KMS-11 (cell line): Measurements from ENCODE around the gene IL34.
A peak's percentile ranks its signal among the peaks of the same experiment; 100 is the strongest.

ENCODE experiments used
- H2AFZ ChIP-seq: fragments of 200-600 bp; sonication (generic); 2 replicates; pipeline ENCODE4 v1.6.1; 2016; ENCODE audit warnings: antibody characterized with exemption, mixed run types, low read depth
- H3K27ac ChIP-seq: fragments of 200-600 bp; sonication (generic); 2 replicates; pipeline ENCODE4 v1.6.1; 2016; ENCODE audit warnings: mild to moderate bottlenecking, mixed run types
- H3K27me3 ChIP-seq: fragments of 200-600 bp; sonication (generic); 2 replicates; pipeline ENCODE4 v1.6.1; 2017; ENCODE audit warnings: mild to moderate bottlenecking, low read depth, mixed run types, moderate library complexity; ENCODE audit not compliant: insufficient read depth
- H3K36me3 ChIP-seq: fragments of 200-600 bp; sonication (generic); 2 replicates; pipeline ENCODE4 v1.6.1; 2017; ENCODE audit warnings: mild to moderate bottlenecking, mixed run types; ENCODE audit not compliant: insufficient read depth
- H3K4me1 ChIP-seq: fragments of 200-600 bp; sonication (generic); 2 replicates; pipeline ENCODE4 v1.6.1; 2016; ENCODE audit warnings: mild to moderate bottlenecking, low read depth, mixed run types; ENCODE audit not compliant: poor library complexity, severe bottlenecking
- H3K4me2 ChIP-seq: fragments of 200-600 bp; sonication (generic); 2 replicates; pipeline ENCODE4 v1.7.0; 2016; ENCODE audit warnings: mild to moderate bottlenecking, mixed run types
- H3K4me3 ChIP-seq: fragments of 200-600 bp; sonication (generic); IDR thresholded peaks from 2 replicates; pipeline ENCODE4 v1.6.1; 2017; ENCODE audit warnings: low read depth, low read length, mixed read lengths; ENCODE audit not compliant: insufficient read depth
- H3K79me2 ChIP-seq: fragments of 200-600 bp; sonication (generic); 2 replicates; pipeline ENCODE4 v1.6.1; 2016; ENCODE audit warnings: low read depth, mixed run types; ENCODE audit not compliant: insufficient read depth
- H3K9ac ChIP-seq: fragments of 200-600 bp; sonication (generic); 2 replicates; pipeline ENCODE4 v1.6.1; 2016; ENCODE audit warnings: mild to moderate bottlenecking, mixed run types
- H4K20me1 ChIP-seq: fragments of 200-600 bp; sonication (generic); 2 replicates; pipeline ENCODE4 v1.6.1; 2016; ENCODE audit warnings: mild to moderate bottlenecking, mixed run types; ENCODE audit not compliant: insufficient read depth
- CTCF ChIP-seq: fragments of 200-600 bp; sonication (generic); conservative IDR thresholded peaks from 2 replicates; pipeline ENCODE4 v1.6.1; 2017; ENCODE audit warnings: low read depth, mild to moderate bottlenecking, antibody characterized with exemption, low read length, moderate library complexity, mixed read lengths

Gene IL34

GRCh38 chr16:70608521-70608920 is 37.8 kb upstream of the IL34 start:
- no peak overlapping the region for H3K4me3 ChIP-seq
- no peaks in the 10 kb centered on the region for H3K79me2 ChIP-seq
- no peaks in the 10 kb centered on the region for H4K20me1 ChIP-seq
- H3K4me2 ChIP-seq = no peak overlapping the region
- no peak for TF ChIP-seq CTCF
- H3K27me3 ChIP-seq = no peaks in the 10 kb centered on the region
- H2AFZ ChIP-seq = no peak overlapping the region
- no peak overlapping the region for H3K27ac ChIP-seq
- H3K4me1 ChIP-seq = no peaks in the 10 kb centered on the region
- H3K36me3 ChIP-seq = no peaks in the 10 kb centered on the region
- H3K9ac ChIP-seq = no peak overlapping the region

- H4K20me1 ChIP-seq = no peaks in the 10 kb centered on the region
- no peak overlapping the region for H2AFZ ChIP-seq
- no peak overlapping the region for H3K4me2 ChIP-seq
- no peaks in the 10 kb centered on the region for H3K27me3 ChIP-seq
- H3K27ac ChIP-seq = no peak overlapping the region
- TF ChIP-seq CTCF = no peak
- no peaks in the 10 kb centered on the region for H3K36me3 ChIP-seq
- H3K4me1 ChIP-seq = peaks cover 7% of the 10 kb centered on the region
- H3K4me3 ChIP-seq = no peak overlapping the region
- H3K79me2 ChIP-seq = no peaks in the 10 kb centered on the region
- H3K9ac ChIP-seq = no peak overlapping the region
Observed at GRCh38 chr16:70610273-70611223, 35.8 kb upstream of the IL34 start.

DNA sequence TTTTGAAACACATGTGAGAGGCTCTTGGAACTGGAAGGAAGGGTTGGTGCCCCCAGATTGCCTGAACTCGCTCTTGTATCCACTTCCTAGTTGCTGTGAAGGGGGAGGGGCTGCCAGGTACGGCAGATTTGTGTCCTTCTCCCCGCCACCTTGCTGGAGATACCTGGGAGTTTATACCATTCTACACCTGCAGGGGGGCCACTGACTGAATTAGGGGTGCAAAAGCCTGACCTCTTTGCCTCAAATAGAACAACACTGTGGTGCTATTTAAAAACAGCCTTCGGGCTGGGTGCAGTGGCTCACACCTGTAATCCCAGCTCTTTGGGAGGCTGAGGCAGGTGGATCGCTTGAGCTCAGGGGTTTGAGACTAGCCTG is 35.1 kb upstream of the IL34 start:
- H3K4me1 ChIP-seq = peaks cover 7% of the 10 kb centered on the region

GRCh38 chr16:70611785-70612303 is 34.5 kb upstream of the IL34 start:
- H3K4me1 ChIP-seq = peaks cover 7% of the 10 kb centered on the region
- H3K4me3 ChIP-seq = no peak overlapping the region
- H3K27me3 ChIP-seq = no peaks in the 10 kb centered on the region
- H3K27ac ChIP-seq = no peak overlapping the region
- no peaks in the 10 kb centered on the region for H3K79me2 ChIP-seq
- H3K9ac ChIP-seq = no peak overlapping the region
- no peak overlapping the region for H3K4me2 ChIP-seq
- no peaks in the 10 kb centered on the region for H4K20me1 ChIP-seq
- no peaks in the 10 kb centered on the region for H3K36me3 ChIP-seq
- no peak overlapping the region for H2AFZ ChIP-seq
- TF ChIP-seq CTCF = no peak

More for the DNA sequence above, 35.1 kb upstream of the IL34 start:
- H2AFZ ChIP-seq = no peak overlapping the region
- no peaks in the 10 kb centered on the region for H3K27me3 ChIP-seq
- 0 out of 2 replicates have a peak, but pooled peaks have one; percentile 15 for TF ChIP-seq CTCF
- H3K4me2 ChIP-seq = no peak overlapping the region
- no peaks in the 10 kb centered on the region for H3K79me2 ChIP-seq
- no peaks in the 10 kb centered on the region for H4K20me1 ChIP-seq
- no peak overlapping the region for H3K4me3 ChIP-seq
- no peak overlapping the region for H3K27ac ChIP-seq
- no peak overlapping the region for H3K9ac ChIP-seq
- H3K36me3 ChIP-seq = no peaks in the 10 kb centered on the region
